Neural progenitor cell (in vitro differentiated cells): ENCODE data around the gene SULT1A2. TPM values are rescaled to one million over a fixed set of nuclear protein-coding genes. Genes with fewer than 3 reads are reported as not detected.

Source experiments
- DNase-seq: peaks from one replicate; pipeline ENCODE4 v3.0.0-alpha.2; 2016; ENCODE audit warnings: low spot score
- H2AFZ ChIP-seq: fragments of 200-600 bp; sonication (generic); replicated peaks from 2 replicates; pipeline ENCODE4 v1.6.1; 2016; ENCODE audit warnings: antibody characterized with exemption
- H3F3A ChIP-seq: fragments of 200-600 bp; sonication (generic); 2 replicates; pipeline ENCODE4 v1.6.1; 2016; ENCODE audit warnings: antibody characterized with exemption, low read depth
- H3K27ac ChIP-seq: fragments of 200-600 bp; sonication (generic); 2 replicates; pipeline ENCODE4 v1.5.1; 2016; ENCODE audit warnings: mild to moderate bottlenecking
- H3K27me3 ChIP-seq: fragments of 200-600 bp; sonication (generic); 2 replicates; pipeline ENCODE4 v1.6.1; 2016; ENCODE audit warnings: mild to moderate bottlenecking, moderate library complexity
- H3K36me3 ChIP-seq: fragments of 200-600 bp; sonication (generic); 2 replicates; pipeline ENCODE4 v1.5.1; 2016
- H3K4me1 ChIP-seq: fragments of 200-600 bp; sonication (generic); 2 replicates; pipeline ENCODE4 v1.6.1; 2016; ENCODE audit warnings: mixed run types
- H3K4me2 ChIP-seq: fragments of 200-600 bp; sonication (generic); 2 replicates; pipeline ENCODE4 v1.6.1; 2016
- H3K4me3 ChIP-seq: fragments of 200-600 bp; sonication (generic); 2 replicates; pipeline ENCODE4 v1.5.1; 2016
- H3K79me2 ChIP-seq: fragments of 200-600 bp; sonication (generic); 2 replicates; pipeline ENCODE4 v1.6.1; 2016; ENCODE audit warnings: low read depth
- H3K9ac ChIP-seq: fragments of 200-600 bp; sonication (generic); 2 replicates; pipeline ENCODE4 v1.6.1; 2016
- H3K9me3 ChIP-seq: fragments of 200-600 bp; sonication (generic); 2 replicates; pipeline ENCODE4 v1.5.1; 2016; ENCODE audit warnings: low read depth
- H4K20me1 ChIP-seq: fragments of 200-600 bp; sonication (generic); 2 replicates; pipeline ENCODE4 v1.6.1; 2016; ENCODE audit warnings: low read depth
- H3K27ac Mint-ChIP-seq: 3 replicates; pipeline ENCODE4 v1.8.0; 2021; ENCODE audit warnings: mixed read lengths
- H3K27me3 Mint-ChIP-seq: 2 replicates; pipeline ENCODE4 v1.8.0; 2022; ENCODE audit warnings: low read depth, mild to moderate bottlenecking, inconsistent platforms, moderate library complexity, mixed read lengths; ENCODE audit not compliant: insufficient read depth
- H3K36me3 Mint-ChIP-seq: 3 replicates; pipeline ENCODE4 v1.8.0; 2021; ENCODE audit warnings: mixed read lengths
- H3K4me1 Mint-ChIP-seq: 3 replicates; pipeline ENCODE4 v1.8.0; 2021; ENCODE audit warnings: mixed read lengths
- H3K4me3 Mint-ChIP-seq: 3 replicates; pipeline ENCODE4 v1.8.0; 2021; ENCODE audit warnings: mild to moderate bottlenecking, moderate library complexity, mixed read lengths
- H3K9me3 Mint-ChIP-seq: 3 replicates; pipeline ENCODE4 v1.8.0; 2020; ENCODE audit warnings: mixed read lengths
- EZH2 ChIP-seq: fragments of 200-600 bp; sonication (generic); IDR thresholded peaks from 2 replicates; pipeline ENCODE4 v1.6.1; 2017; ENCODE audit warnings: antibody characterized with exemption, mild to moderate bottlenecking, moderate library complexity
- EZH2phosphoT487 ChIP-seq: fragments of 200-600 bp; sonication (generic); IDR thresholded peaks from 2 replicates; pipeline ENCODE4 v1.6.1; 2017; ENCODE audit warnings: antibody characterized with exemption
- total RNA-seq: library from RNA; depleted of rRNA; stranded (reverse); fragments of >200 nt; gene quantifications from 2 replicates; pipeline ENCODE4 v1.2.3, GENCODE V29; 2015; ENCODE audit warnings: low replicate concordance
- TF ChIP-seq, protein P1 (sequence below): fragments of 200-600 bp; sonication (generic); IDR thresholded peaks from 2 replicates; pipeline ENCODE4 v1.5.1; 2017; ENCODE audit warnings: antibody characterized with exemption, mild to moderate bottlenecking

Gene SULT1A2
- total RNA-seq, 1 donor from 2014 or later: not detected

GRCh38 chr16:28573738-28574718 lies 22.8 kb downstream of the SULT1A2 start:
- TF ChIP-seq EZH2 (no peak), EZH2phosphoT487 (no peak)
- TF ChIP-seq, protein P1, sequence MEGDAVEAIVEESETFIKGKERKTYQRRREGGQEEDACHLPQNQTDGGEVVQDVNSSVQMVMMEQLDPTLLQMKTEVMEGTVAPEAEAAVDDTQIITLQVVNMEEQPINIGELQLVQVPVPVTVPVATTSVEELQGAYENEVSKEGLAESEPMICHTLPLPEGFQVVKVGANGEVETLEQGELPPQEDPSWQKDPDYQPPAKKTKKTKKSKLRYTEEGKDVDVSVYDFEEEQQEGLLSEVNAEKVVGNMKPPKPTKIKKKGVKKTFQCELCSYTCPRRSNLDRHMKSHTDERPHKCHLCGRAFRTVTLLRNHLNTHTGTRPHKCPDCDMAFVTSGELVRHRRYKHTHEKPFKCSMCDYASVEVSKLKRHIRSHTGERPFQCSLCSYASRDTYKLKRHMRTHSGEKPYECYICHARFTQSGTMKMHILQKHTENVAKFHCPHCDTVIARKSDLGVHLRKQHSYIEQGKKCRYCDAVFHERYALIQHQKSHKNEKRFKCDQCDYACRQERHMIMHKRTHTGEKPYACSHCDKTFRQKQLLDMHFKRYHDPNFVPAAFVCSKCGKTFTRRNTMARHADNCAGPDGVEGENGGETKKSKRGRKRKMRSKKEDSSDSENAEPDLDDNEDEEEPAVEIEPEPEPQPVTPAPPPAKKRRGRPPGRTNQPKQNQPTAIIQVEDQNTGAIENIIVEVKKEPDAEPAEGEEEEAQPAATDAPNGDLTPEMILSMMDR: no peak
- Histone ChIP-seq H3K4me3 (no peak overlapping the region), H3K36me3 (no peaks in the 10 kb centered on the region), H3K4me1 (peaks cover 22% of the 10 kb centered on the region), H2AFZ (no peak overlapping the region), H3F3A (no peaks in the 10 kb centered on the region), H3K27ac (no peak overlapping the region), H3K9me3 (no peaks in the 10 kb centered on the region), H3K27me3 (no peaks in the 10 kb centered on the region), H3K9ac (no peak overlapping the region), H3K4me2 (peak overlapping the region; percentile 48), H3K79me2 (no peaks in the 10 kb centered on the region), H4K20me1 (peaks cover 15% of the 10 kb centered on the region)
- DNase-seq: no peak
- Mint-ChIP-seq H3K9me3 (no peaks in the 10 kb centered on the region), H3K4me1 (peaks cover 31% of the 10 kb centered on the region), H3K4me3 (no peak overlapping the region), H3K27ac (peak overlapping the region; percentile 15), H3K27me3 (peaks cover 9% of the 10 kb centered on the region), H3K36me3 (peaks cover 8% of the 10 kb centered on the region)

- H3K4me2 ChIP-seq: peak overlapping the region; percentile 48
These were observed 23.9 kb downstream of the SULT1A2 start for GRCh38 chr16:28572696-28573510.

DNA sequence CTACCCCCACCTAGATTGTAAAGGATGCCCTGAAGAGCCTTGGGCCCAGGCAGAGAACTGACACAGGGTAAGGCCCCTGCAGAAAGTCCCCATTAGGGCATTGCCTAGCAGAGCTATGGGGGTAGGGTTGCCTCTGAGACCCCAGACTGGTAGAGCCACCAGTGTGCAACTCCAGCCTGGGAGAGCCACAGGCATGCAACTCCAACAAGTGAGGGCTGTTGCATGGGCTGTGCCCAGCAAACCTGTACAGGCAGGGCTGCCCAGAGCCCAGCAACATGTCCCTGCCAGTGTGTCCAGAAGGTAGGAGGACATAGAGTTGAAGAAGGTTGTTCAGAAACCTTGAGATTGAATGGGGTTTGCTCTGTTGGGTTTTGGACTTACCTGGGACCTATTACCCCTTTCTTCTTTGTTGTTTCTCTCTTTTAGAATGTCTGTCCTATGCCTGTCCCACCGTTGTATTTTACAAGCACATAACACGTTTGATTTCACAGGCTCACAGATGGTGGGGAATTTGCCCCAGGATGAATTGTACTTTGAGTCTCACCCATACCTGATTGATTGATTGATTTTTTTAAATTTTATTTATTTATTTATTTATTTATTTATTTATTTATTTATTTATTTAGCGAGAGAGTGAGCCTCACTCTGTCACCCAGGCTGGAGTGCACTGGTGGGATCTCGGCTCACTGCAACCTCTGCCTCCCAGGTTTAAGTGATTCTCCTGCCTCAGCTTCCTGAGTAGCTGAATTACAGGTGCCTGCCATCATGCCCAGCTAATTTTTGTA lies 26.7 kb downstream of the SULT1A2 start:
- Histone ChIP-seq H3K27ac (no peak overlapping the region), H3K4me1 (peaks cover 22% of the 10 kb centered on the region), H3F3A (no peaks in the 10 kb centered on the region), H3K27me3 (no peaks in the 10 kb centered on the region), H4K20me1 (peaks cover 11% of the 10 kb centered on the region), H3K4me3 (no peak overlapping the region), H3K9ac (no peak overlapping the region), H3K79me2 (peaks cover 9% of the 10 kb centered on the region), H3K9me3 (peaks cover 8% of the 10 kb centered on the region), H3K4me2 (no peak overlapping the region), H2AFZ (no peak overlapping the region), H3K36me3 (peaks cover 6% of the 10 kb centered on the region)
- peaks cover 9% of the 10 kb centered on the region for H3K9me3 Mint-ChIP-seq
- H3K36me3 Mint-ChIP-seq: peaks cover 20% of the 10 kb centered on the region
- H3K27ac Mint-ChIP-seq: no peak overlapping the region
- H3K4me1 Mint-ChIP-seq: peaks cover 31% of the 10 kb centered on the region
- peaks cover 9% of the 10 kb centered on the region for H3K27me3 Mint-ChIP-seq
- H3K4me3 Mint-ChIP-seq: no peak overlapping the region
- TF ChIP-seq, protein P1: no peak
- TF ChIP-seq EZH2phosphoT487 (no peak), EZH2 (no peak)
- DNase-seq: no peak

More at GRCh38 chr16:28572696-28573510, 23.9 kb downstream of the SULT1A2 start:
- H3K9ac ChIP-seq: no peak overlapping the region
- no peaks in the 10 kb centered on the region for H3K79me2 ChIP-seq
- Mint-ChIP-seq H3K27ac (peak overlapping the region; percentile 83), H3K4me3 (no peak overlapping the region), H3K4me1 (peaks cover 31% of the 10 kb centered on the region), H3K9me3 (no peaks in the 10 kb centered on the region), H3K36me3 (peaks cover 7% of the 10 kb centered on the region), H3K27me3 (peaks cover 9% of the 10 kb centered on the region)
- H3K36me3 ChIP-seq: no peaks in the 10 kb centered on the region
- no peak overlapping the region for H2AFZ ChIP-seq
- peaks cover 11% of the 10 kb centered on the region for H4K20me1 ChIP-seq
- TF ChIP-seq, protein P1: no peak
- no peak for TF ChIP-seq EZH2
- TF ChIP-seq EZH2phosphoT487: no peak
- no peak overlapping the region for H3K4me3 ChIP-seq
- H3K27me3 ChIP-seq: no peaks in the 10 kb centered on the region
- no peaks in the 10 kb centered on the region for H3K9me3 ChIP-seq
- H3K4me1 ChIP-seq: peaks cover 22% of the 10 kb centered on the region
- peak overlapping the region; percentile 33 for H3K27ac ChIP-seq
- H3F3A ChIP-seq: no peaks in the 10 kb centered on the region
- peak; percentile 63 for DNase-seq
